GM21515 (cell line): Measurements from ENCODE around the gene WDR74.
"Not testable (repeated sequence)": the region's sequence is repeated elsewhere in the genome, so short reads cannot be mapped to it uniquely, and the experiment has no call there.

ENCODE experiments used
- ATAC-seq: cut with Tn5 transposase; IDR thresholded peaks from one replicate; pipeline ENCODE4 v1.9.1; 2021; ENCODE audit not compliant: unreplicated experiment

Gene WDR74

DNA sequence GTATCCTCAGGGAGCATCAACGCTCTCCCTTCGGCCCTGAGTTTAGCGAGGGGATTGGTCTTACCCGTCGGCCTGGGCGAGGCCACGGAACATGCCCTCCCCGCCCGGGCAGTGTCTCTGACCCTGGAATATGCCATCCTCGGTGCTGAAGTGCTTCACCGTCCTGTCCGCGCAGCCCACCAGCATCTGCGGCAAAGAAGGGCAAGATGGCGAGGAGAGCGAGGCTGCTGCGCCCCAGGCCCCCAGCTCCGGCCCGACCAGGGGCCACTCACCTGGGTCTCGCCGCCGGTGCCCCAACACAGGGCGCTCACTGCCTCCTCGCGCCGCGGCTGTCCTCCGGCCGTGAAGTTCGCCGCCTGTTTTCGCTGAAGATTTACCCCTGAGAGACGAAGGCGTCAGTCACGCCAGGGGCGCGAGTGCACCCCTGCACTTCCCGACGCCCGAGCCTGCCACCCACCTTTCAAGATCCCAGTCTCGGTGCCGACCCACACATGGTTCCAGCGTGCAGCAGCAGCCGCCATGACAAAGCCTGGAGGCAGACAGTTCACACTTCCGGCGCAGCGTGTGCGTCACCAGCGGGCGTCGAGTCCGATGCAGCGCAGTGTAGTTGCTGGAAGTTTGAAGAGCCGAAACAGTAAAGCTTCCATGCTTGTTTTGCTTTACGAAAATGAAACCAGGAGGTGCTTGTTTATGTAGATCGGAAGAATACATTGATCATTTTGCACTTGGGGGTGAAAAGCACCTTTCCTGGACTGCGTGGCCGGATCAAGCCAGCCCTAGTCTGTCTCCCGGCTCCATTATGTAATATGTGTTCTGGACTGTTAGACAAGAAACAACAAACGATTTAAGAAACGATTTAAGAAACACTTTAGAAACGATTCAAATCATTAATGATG lies at the start of gene WDR74:
WDR74 (minus strand) TSS at position 541 of the 896 bp plus-strand sequence; CDS start at position 521, 20 bp downstream.
- peak; percentile 50 for ATAC-seq

- ATAC-seq = no peak
Observed at GRCh38 chr11:62889126-62889483, 49.7 kb upstream of the WDR74 start.

DNA sequence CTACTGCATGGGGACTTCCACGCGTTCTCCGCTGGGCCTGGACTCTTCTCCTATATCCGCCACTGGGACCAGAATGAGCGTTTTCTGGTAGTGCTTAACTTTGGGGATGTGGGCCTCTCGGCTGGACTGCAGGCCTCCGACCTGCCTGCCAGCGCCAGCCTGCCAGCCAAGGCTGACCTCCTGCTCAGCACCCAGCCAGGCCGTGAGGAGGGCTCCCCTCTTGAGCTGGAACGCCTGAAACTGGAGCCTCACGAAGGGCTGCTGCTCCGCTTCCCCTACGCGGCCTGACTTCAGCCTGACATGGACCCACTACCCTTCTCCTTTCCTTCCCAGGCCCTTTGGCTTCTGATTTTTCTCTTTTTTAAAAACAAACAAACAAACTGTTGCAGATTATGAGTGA lies 49.0 kb upstream of the WDR74 start:
- no peak for ATAC-seq

- ATAC-seq = no peak
Observed at GRCh38 chr11:62885137-62885750, 45.9 kb upstream of the WDR74 start.

DNA sequence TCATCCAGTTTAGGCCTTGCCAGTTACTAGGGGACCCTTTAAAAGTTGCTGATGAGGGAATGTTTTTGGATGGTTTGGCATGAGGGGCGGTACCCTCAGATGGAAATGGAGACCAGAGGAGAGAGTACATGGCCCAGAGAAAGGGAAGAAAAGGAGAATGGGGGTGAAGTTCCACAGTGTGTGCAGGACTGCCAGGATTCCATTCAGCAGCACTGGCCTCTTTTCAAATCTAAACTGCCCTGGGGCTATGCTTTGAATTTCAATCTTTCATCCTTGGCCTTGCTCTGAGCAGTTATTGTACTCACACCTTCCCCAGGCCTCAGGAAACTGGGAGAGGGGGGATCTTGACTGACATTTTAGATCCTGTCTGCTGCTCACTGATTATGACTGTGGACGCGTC lies 44.3 kb upstream of the WDR74 start:
- ATAC-seq = no peak

- no peak for ATAC-seq
Observed at GRCh38 chr11:62882788-62883501, 43.6 kb upstream of the WDR74 start.

- no peak for ATAC-seq
Observed at GRCh38 chr11:62882431-62882749, 43.0 kb upstream of the WDR74 start.

DNA sequence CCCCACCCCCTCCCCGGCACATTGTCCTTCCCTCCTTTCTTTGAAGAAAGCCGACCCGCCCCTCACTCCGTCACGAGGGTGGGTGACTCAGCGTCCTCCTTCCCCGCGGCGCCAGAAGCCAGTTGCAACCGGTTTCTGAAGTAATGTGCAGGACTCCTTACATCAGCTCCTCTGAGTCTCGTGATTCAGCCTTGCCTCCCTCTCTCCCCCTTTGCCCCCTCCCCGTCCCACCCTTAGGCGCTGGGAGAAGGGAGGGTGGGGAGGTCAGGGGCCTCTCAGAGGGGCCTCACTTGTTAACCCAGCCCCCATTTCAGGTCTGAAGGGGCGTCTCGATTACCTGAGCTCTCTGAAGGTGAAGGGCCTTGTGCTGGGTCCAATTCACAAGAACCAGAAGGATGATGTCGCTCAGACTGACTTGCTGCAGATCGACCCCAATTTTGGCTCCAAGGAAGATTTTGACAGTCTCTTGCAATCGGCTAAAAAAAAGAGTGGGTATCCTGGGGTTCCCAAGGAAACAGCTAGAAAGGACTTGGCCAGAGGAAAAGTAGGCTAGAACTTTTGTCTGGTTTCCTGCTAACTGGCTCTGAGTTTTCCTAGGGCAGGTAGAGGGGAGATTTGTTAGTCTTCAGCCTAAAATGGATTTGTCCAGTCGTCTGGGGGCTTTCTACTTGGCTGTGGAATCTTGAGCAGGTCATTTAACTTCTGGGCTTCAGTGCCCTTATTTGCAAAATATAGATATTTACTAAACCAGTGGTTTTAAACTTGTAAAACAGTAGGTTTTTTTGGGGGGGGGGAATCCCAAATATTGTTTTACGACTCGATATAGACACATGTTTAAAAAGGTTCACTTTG lies 42.4 kb upstream of the WDR74 start:
- ATAC-seq = peak; percentile 39

DNA sequence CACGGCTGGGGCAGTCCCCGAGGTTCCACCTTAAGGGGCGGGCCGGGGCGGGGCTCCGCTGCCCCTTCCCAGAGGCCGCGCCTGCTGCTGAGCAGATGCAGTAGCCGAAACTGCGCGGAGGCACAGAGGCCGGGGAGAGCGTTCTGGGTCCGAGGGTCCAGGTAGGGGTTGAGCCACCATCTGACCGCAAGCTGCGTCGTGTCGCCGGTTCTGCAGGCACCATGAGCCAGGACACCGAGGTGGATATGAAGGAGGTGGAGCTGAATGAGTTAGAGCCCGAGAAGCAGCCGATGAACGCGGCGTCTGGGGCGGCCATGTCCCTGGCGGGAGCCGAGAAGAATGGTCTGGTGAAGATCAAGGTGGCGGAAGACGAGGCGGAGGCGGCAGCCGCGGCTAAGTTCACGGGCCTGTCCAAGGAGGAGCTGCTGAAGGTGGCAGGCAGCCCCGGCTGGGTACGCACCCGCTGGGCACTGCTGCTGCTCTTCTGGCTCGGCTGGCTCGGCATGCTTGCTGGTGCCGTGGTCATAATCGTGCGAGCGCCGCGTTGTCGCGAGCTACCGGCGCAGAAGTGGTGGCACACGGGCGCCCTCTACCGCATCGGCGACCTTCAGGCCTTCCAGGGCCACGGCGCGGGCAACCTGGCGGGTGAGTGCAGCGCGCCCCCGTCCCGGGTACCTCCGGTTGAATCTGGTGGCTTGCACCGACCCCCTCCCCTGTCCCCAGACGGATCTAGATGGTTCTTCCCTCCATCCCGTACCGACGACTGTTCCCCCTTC lies 41.6 kb upstream of the WDR74 start, which contains the start of gene SLC3A2:
SLC3A2 (plus strand) TSS at position 94 of the 776 bp plus-strand sequence; CDS start at position 222, 128 bp downstream.
- peak; percentile 58 for ATAC-seq

DNA sequence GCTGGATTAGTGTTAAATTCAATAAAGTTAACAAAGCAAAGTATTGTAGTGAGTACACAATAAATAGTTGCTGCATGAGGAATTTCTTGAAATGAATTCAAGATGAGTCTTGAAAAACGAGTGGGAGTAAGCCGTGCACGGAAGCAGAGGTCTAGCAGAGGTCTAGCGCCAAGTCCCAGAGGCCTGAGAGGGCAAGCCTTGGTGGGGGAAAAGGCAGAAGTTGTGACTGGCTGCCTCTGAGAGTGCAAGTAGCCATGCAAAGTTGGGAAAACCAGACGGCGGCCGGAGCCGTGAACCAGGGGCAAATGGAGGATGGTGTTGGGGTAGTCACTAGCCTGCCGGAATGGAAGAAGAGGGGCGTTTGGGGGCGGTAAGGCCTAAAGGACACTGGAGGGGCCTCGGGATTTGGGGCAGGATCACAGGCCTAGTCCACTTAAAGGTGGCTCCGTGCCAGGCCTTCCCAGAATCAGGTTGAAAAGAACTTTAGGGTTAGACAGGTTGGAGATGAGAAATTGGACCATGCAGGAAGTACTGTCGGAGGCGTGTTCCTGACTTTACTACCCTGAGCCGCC lies 40.9 kb upstream of the WDR74 start:
- peak; percentile 22 for ATAC-seq

DNA sequence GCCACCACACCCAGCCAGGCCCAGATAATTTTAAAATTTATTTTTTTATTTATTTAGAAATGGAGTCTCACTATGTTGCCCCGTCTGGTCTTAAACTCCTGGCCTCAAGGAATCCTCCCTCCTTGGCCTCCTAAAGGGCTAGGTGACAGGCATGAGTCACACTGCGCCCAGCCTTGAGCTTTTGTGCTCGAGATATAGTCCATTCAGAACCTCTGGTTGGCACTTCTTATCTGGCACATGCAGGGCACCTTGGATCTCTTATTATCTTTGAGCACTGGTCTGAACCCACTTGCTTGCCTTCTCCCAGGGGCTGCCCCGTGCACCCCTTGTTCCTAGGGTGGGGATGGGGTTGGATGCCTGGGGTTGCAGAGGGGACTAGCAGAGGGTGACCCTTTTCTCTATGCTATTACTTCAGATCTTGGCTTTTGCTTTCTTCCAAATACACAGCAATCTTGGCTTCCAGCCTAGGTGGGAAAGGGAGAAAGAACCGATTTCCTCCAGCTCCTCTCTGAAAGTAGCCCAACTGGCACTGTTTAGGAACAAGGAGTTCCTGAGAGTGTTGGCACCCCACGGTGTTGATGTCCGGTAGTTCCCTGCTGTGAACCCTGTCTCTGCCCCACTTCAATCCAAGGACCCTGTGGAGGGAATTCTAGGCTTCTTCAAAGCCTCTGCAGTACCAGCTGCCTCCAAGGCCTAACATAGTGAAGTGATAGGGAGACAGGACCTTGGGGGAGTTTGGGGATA lies 40.0 kb upstream of the WDR74 start:
- ATAC-seq = no peak

DNA sequence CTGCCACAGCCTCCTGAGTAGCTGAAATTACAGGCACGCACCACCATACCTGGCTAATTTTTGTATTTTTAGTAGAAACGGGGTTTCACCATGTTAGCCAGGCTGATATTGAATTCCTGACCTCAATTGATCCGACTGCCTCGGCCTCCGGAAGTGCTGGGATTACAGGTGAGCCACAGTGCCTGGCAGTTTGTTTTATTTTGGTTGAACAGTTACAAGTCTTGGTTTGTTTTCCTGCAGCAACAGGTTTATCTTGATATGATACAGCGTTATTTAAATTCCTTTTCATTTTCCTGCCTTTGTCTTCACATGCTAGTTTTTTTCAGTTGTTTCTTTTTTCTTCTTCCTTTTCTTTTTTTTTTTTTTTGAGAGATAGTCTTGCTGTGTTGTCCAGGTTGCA lies 37.3 kb upstream of the WDR74 start:
- ATAC-seq = no peak

GRCh38 chr11:62875698-62876478 lies 36.5 kb upstream of the WDR74 start:
- ATAC-seq = no peak

GRCh38 chr11:62874851-62875250 lies 35.5 kb upstream of the WDR74 start:
- no peak for ATAC-seq

GRCh38 chr11:62865635-62866034 lies 26.2 kb upstream of the WDR74 start:
- ATAC-seq = no peak

DNA sequence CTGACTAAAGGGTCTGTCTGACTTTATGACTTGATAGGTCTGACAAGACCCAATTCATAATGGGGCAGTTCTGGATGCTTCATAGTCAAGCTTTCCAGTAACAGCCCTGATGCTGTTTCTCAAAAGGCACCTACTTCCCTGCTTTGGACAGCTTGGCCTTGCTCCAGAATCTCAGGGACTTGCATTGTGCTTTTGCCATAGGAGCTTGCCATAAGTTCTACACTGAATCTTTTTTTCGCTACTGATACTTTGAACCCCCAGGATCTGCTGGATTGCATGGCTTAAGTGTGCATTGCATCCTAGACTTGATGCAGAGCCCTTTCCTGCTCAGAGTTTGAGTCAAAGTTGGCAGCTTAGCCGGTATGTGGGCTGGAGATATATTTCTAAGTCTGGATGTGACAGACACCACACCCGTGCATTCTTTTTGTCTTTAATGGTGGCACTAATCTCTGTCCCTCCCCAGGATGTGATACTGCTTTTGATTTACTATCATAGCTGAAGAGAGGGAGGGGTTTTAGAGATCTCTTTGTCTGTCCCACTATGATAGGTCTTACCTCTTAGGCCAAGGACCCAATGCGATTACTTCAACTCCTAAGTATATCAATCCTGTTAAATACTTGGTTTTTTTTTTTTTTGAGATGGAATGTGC lies 24.4 kb upstream of the WDR74 start:
- no peak for ATAC-seq

- ATAC-seq = not testable (repeated sequence)
Observed at GRCh38 chr11:62861564-62862192, 22.3 kb upstream of the WDR74 start.
